K562 (cell line): ENCODE data around the gene ARL8A. TPM values are rescaled to one million over a fixed set of nuclear protein-coding genes. Genes with fewer than 3 reads are reported as not detected.

Experiments used
- CXXC5 ChIP-seq: fragments of 250-450 bp; sonication (Bioruptor Pico); IDR thresholded peaks from 2 replicates; pipeline ENCODE4 v1.8.0; 2022; ENCODE audit warnings: inconsistent platforms, mild to moderate bottlenecking, moderate library complexity
- EZH2 ChIP-seq: IDR thresholded peaks from 2 replicates; pipeline ENCODE4 v1.6.1; 2012; ENCODE audit warnings: low read depth, mild to moderate bottlenecking, inconsistent platforms, low read length, borderline replicate concordance
- GATA2 ChIP-seq: sonication (generic); formaldehyde crosslinking; IDR thresholded peaks from 2 replicates; pipeline ENCODE4 v1.4.0; 2020; ENCODE audit warnings: mild to moderate bottlenecking, missing genetic modification reagents
- MTF1 ChIP-seq: fragments of 250-450 bp; sonication (Bioruptor Pico); IDR thresholded peaks from 2 replicates; pipeline ENCODE4 v1.9.0; 2021; ENCODE audit warnings: moderate library complexity, mild to moderate bottlenecking, inconsistent platforms, borderline replicate concordance
- YBX1 ChIP-seq: fragments of 450-650 bp; IDR thresholded peaks from 2 replicates; pipeline ENCODE4 v1.7.1; 2016; ENCODE audit warnings: mild to moderate bottlenecking
- ZBTB9 ChIP-seq: fragments of 450-650 bp; formaldehyde crosslinking; IDR thresholded peaks from 2 replicates; pipeline ENCODE4 v1.4.0; 2020; ENCODE audit warnings: mild to moderate bottlenecking, moderate library complexity
- ZFX ChIP-seq: sonication (generic); formaldehyde crosslinking; IDR thresholded peaks from 2 replicates; pipeline ENCODE4 v1.8.0; 2022; ENCODE audit warnings: mild to moderate bottlenecking, missing genetic modification reagents, moderate library complexity
- polyA plus RNA-seq, 8 experiments: library from polyadenylated mRNA; depleted of rRNA in 4 of 8; stranded (reverse) in 5 of 8; unstranded in 3 of 8; fragments of >200 nt; fragmentation: Nextera tagmentation in 2 of 8; fragmentation: Illumina TruSeq in 1 of 8; extraction: Ambion mirVana in 2 of 8; extraction: Trizol in 1 of 8; gene quantifications; 2 replicates each; pipeline versions ENCODE4 v1.2.1 to v1.2.3, GENCODE V29; 2011 to 2014; ENCODE audit warnings: inconsistent platforms in 1 of 8, missing spikeins in 1 of 8
- total RNA-seq, 7 experiments: library from RNA; depleted of rRNA in 6 of 7; stranded (reverse); fragments of >200 nt in 6 of 7; fragmentation: Illumina TruSeq in 2 of 7; extraction: Trizol in 2 of 7; gene quantifications; 2 replicates each; pipeline versions ENCODE4 v1.2.1 to v1.2.3, GENCODE V29; 2011 to 2021; ENCODE audit warnings: low replicate concordance in 1 of 7
- TF ChIP-seq, protein P1 (sequence below): fragments of 450-650 bp; IDR thresholded peaks from 2 replicates; pipeline ENCODE4 v1.6.1; 2016; ENCODE audit warnings: mild to moderate bottlenecking, moderate library complexity
- TF ChIP-seq, protein P2 (sequence below): fragments of 200-800 bp; sonication (Bioruptor generic); IDR thresholded peaks from 2 replicates; pipeline ENCODE4 v1.6.1; 2016; ENCODE audit warnings: missing genetic modification characterization, missing compliant biosample characterization

ARL8A gene
- total and polyA plus RNA-seq, 9 of the 15 experiments (the other 6 are each of a cell fraction or from before 2014, with no cell fraction given): 0.17 to 27.3 (median 15.6) TPM

GRCh38 chr1:202158810-202159533, 14.4 kb upstream of the ARL8A start (continued):
- TF ChIP-seq ZFX (no peak), EZH2 (no peak), CXXC5 (CRISPR knock-in tag) (peak; percentile 53; the same call in 1 of the 2 replicates), YBX1 (no peak), GATA2 (CRISPR knock-in tag) (no peak), ZBTB9 (CRISPR knock-in tag) (peak; percentile 37; the same call in 1 of the 2 replicates), MTF1 (CRISPR knock-in tag) (no peak)
- TF ChIP-seq, protein P1, sequence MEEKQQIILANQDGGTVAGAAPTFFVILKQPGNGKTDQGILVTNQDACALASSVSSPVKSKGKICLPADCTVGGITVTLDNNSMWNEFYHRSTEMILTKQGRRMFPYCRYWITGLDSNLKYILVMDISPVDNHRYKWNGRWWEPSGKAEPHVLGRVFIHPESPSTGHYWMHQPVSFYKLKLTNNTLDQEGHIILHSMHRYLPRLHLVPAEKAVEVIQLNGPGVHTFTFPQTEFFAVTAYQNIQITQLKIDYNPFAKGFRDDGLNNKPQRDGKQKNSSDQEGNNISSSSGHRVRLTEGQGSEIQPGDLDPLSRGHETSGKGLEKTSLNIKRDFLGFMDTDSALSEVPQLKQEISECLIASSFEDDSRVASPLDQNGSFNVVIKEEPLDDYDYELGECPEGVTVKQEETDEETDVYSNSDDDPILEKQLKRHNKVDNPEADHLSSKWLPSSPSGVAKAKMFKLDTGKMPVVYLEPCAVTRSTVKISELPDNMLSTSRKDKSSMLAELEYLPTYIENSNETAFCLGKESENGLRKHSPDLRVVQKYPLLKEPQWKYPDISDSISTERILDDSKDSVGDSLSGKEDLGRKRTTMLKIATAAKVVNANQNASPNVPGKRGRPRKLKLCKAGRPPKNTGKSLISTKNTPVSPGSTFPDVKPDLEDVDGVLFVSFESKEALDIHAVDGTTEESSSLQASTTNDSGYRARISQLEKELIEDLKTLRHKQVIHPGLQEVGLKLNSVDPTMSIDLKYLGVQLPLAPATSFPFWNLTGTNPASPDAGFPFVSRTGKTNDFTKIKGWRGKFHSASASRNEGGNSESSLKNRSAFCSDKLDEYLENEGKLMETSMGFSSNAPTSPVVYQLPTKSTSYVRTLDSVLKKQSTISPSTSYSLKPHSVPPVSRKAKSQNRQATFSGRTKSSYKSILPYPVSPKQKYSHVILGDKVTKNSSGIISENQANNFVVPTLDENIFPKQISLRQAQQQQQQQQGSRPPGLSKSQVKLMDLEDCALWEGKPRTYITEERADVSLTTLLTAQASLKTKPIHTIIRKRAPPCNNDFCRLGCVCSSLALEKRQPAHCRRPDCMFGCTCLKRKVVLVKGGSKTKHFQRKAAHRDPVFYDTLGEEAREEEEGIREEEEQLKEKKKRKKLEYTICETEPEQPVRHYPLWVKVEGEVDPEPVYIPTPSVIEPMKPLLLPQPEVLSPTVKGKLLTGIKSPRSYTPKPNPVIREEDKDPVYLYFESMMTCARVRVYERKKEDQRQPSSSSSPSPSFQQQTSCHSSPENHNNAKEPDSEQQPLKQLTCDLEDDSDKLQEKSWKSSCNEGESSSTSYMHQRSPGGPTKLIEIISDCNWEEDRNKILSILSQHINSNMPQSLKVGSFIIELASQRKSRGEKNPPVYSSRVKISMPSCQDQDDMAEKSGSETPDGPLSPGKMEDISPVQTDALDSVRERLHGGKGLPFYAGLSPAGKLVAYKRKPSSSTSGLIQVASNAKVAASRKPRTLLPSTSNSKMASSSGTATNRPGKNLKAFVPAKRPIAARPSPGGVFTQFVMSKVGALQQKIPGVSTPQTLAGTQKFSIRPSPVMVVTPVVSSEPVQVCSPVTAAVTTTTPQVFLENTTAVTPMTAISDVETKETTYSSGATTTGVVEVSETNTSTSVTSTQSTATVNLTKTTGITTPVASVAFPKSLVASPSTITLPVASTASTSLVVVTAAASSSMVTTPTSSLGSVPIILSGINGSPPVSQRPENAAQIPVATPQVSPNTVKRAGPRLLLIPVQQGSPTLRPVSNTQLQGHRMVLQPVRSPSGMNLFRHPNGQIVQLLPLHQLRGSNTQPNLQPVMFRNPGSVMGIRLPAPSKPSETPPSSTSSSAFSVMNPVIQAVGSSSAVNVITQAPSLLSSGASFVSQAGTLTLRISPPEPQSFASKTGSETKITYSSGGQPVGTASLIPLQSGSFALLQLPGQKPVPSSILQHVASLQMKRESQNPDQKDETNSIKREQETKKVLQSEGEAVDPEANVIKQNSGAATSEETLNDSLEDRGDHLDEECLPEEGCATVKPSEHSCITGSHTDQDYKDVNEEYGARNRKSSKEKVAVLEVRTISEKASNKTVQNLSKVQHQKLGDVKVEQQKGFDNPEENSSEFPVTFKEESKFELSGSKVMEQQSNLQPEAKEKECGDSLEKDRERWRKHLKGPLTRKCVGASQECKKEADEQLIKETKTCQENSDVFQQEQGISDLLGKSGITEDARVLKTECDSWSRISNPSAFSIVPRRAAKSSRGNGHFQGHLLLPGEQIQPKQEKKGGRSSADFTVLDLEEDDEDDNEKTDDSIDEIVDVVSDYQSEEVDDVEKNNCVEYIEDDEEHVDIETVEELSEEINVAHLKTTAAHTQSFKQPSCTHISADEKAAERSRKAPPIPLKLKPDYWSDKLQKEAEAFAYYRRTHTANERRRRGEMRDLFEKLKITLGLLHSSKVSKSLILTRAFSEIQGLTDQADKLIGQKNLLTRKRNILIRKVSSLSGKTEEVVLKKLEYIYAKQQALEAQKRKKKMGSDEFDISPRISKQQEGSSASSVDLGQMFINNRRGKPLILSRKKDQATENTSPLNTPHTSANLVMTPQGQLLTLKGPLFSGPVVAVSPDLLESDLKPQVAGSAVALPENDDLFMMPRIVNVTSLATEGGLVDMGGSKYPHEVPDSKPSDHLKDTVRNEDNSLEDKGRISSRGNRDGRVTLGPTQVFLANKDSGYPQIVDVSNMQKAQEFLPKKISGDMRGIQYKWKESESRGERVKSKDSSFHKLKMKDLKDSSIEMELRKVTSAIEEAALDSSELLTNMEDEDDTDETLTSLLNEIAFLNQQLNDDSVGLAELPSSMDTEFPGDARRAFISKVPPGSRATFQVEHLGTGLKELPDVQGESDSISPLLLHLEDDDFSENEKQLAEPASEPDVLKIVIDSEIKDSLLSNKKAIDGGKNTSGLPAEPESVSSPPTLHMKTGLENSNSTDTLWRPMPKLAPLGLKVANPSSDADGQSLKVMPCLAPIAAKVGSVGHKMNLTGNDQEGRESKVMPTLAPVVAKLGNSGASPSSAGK: peak; percentile 91
- TF ChIP-seq, protein P2, sequence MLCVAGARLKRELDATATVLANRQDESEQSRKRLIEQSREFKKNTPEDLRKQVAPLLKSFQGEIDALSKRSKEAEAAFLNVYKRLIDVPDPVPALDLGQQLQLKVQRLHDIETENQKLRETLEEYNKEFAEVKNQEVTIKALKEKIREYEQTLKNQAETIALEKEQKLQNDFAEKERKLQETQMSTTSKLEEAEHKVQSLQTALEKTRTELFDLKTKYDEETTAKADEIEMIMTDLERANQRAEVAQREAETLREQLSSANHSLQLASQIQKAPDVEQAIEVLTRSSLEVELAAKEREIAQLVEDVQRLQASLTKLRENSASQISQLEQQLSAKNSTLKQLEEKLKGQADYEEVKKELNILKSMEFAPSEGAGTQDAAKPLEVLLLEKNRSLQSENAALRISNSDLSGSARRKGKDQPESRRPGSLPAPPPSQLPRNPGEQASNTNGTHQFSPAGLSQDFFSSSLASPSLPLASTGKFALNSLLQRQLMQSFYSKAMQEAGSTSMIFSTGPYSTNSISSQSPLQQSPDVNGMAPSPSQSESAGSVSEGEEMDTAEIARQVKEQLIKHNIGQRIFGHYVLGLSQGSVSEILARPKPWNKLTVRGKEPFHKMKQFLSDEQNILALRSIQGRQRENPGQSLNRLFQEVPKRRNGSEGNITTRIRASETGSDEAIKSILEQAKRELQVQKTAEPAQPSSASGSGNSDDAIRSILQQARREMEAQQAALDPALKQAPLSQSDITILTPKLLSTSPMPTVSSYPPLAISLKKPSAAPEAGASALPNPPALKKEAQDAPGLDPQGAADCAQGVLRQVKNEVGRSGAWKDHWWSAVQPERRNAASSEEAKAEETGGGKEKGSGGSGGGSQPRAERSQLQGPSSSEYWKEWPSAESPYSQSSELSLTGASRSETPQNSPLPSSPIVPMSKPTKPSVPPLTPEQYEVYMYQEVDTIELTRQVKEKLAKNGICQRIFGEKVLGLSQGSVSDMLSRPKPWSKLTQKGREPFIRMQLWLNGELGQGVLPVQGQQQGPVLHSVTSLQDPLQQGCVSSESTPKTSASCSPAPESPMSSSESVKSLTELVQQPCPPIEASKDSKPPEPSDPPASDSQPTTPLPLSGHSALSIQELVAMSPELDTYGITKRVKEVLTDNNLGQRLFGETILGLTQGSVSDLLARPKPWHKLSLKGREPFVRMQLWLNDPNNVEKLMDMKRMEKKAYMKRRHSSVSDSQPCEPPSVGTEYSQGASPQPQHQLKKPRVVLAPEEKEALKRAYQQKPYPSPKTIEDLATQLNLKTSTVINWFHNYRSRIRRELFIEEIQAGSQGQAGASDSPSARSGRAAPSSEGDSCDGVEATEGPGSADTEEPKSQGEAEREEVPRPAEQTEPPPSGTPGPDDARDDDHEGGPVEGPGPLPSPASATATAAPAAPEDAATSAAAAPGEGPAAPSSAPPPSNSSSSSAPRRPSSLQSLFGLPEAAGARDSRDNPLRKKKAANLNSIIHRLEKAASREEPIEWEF (CRISPR knock-in tag): no peak
